Stimulated activated CD4-positive, alpha-beta T cell treated with anti-CD3 and anti-CD28 coated beads, Interleukin-2, amount 100 ng/mL, for 48 hours (primary cell): Measurements from ENCODE around the gene CRTC3.

Experiments
- DNase-seq, 2 donors: peaks; one replicate each; pipeline ENCODE4 v3.0.0-alpha.2; 2020

The CRTC3 gene

DNA sequence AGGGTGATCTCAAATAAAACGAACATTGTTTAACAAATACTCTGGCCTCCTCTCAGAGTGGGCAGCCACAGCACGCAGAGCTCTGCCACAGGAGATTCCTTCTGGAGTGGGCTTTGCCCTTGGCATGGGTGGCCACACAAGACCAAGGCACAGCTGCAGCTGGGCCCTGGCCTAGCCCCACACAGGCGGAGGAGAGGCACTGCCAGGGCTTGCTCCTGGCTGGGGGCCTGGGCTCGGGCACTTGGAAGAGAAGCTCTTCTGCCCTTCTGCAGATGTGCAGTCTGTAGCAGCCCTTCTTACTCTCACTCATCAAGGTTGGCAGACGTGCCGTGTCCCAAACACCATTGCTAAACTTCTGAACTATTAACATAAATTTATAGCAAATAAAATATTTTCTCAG lies 67.2 kb downstream of the CRTC3 start:
- no peak for DNase-seq

DNA sequence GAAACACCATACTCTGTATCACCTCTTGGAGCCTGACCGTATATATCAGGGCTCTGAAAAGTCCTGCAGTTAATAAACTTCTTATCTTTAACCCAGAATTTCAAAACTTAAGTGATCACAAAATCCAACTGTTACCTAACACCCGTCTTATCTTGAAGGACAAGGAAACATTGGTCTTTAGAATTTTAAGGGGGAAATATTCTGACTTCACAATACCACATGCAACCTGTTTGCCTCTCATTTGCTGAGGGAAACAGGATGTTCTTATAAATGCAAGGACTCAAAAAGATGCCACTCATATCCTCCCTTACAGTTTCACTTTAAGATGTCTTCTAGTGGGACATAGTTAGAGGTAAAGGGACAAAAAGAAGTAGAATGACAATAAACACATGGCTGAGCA lies 67.9 kb downstream of the CRTC3 start:
- no peak for DNase-seq

DNA sequence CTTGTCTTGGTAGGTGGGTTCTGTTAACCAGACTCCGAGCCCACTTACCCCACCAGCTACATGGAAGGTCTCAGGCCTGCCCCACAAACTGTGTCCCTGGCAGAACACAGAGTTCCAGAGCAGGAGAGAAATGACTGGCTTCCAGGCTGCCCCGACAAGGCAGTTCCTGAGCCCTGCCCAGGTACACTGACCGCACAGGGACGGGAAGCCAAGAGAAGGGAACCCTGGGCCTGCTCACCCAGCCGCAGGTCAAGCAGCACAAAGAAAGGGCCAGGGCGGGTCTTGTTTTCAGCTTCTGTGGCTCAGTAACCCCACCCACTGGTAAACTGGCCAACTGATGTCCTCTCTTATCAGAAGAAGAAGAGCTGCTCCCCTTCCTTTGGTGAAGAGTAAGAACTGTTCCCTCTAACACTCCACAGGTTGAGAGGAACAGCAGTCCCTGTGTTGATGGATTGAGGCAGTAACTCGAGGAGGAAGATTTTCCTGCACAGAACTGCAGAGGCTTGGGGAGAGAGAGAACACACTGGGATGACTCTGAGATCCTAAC lies 68.4 kb downstream of the CRTC3 start:
- DNase-seq, result no peak

DNA sequence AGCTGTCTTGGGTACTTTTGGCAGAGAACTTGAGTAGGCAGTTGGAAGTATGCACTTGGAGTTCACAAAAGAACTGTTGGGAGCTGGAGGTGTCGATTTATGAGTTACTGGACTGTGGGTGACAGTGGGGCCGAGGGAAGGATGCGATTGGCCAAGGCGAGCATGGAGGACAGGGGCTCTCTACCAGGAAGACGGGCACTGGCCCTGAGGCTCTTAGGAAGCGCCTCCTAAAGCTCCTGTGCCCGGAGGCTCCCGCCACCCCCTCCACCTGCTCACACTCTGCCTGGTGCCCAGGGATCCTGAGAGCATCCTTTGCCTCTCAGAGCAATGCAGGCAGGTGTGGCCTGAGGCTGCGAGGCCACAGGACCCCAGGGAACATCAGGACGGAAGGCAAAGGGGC lies 69.0 kb downstream of the CRTC3 start:
- DNase-seq, result no peak

DNA sequence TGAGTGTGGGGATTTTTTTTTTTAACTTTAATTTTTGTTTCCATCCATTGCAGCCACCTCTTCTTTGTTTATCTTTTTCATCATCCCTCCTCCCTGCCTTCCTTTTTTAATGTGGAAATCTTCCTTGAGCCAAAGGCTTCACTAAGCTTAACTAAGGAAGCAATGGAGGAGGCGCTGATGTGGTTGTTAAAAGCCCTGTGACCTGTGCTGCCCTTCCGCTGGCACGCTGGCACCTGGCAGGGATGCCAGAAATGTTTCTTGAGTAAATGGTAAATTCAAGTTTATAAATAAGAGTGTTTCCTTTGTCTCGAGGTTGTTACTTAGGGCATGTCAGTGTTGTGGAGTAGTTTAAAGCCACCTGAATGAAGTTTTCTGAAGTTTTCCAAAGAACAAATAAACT lies 69.4 kb downstream of the CRTC3 start:
- no peak for DNase-seq

DNA sequence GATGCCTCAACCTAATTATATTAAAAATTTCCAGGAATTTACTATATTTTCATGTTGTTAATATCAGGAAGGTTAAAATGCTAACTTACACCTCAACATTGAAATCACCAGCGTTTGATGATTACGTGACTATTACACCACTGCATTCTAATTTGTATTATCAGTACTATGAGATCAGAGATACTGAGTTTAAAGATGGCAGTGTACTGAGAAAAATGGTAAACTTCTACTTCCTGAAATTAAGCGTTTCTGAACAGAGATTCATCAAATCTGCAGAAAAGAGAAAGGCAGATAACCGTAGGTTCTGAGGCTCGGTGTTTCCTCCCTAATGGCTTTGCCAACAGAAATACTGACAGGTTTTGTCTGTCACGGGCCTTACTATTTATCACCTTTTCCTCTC lies 69.9 kb downstream of the CRTC3 start:
- DNase-seq, result no peak

DNA sequence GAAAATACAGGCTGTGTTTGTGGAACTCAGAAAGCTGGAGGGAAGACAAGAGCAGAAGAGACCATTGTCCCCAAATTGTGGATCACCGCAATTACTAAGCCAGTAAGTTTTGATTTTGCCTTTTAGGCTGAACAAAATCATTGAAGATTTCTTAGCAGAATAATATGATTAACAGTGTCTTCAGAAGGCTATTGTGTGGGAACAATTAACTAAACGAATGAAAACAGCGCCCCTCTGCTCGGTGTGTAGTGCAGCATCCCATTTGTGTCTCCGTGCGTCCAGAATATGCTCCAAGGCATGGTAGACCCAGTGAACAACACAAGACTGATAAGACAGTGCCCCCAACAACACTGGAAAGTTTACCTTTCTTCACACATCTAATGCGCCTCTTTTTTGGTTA lies 71.2 kb downstream of the CRTC3 start:
- no peak for DNase-seq

DNA sequence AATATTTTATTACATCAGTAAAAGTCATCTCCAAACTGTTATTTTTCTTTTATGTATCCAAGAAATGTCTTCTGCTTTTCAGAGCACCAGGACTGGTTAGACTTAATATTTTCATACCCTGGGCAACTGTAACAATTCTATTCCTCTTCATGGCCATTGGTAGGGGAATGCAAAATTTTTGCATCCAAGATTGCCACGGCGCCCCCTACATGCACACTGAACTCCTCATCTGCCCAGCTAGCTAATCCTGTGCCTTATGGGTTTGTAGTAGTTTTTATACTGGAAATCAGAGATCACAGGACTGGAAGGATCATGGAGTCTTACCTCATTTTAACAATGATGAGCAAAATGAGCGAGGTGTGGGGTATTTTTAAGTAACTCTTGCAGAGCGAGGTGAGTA lies 74.2 kb downstream of the CRTC3 start:
- peak; percentile 30 to 35 for DNase-seq

DNA sequence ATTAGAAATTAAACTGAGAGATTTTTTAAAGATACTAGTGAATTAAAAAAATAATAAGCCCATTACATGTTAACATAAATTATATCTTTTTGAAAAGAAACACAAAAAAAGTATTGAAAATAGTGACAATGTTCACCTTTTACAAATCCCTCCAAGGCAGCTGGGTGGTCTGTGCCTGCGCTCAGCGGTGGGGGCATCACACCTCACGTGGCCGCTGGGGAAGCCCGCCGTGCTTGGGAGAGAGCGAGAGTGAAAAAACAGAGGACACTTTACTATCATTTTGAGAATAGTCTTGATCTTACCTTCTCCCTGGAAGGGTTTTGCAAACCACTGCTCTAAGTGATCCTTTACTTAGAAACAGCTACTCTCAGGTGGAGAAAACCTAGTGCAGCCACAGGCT lies 76.9 kb downstream of the CRTC3 start:
- DNase-seq, result no peak

DNA sequence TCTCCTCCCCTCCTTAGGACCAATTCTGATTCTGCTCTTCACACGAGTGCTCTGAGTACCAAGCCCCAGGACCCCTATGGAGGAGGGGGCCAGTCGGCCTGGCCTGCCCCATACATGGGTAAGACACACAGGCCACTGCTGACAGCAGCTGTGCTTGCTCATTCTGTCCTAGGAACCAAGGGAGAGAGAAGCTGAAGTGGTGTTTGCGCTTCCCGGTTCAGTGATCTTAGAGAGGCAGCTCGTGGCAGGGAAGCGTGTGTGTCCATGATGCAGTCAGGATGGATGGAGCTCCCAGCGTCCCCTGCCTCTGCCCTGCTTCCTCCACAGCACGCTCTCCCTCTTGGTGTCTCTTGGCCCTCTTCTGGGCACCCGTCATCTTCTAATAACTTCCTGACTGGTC lies 77.6 kb downstream of the CRTC3 start:
- no peak for DNase-seq

DNA sequence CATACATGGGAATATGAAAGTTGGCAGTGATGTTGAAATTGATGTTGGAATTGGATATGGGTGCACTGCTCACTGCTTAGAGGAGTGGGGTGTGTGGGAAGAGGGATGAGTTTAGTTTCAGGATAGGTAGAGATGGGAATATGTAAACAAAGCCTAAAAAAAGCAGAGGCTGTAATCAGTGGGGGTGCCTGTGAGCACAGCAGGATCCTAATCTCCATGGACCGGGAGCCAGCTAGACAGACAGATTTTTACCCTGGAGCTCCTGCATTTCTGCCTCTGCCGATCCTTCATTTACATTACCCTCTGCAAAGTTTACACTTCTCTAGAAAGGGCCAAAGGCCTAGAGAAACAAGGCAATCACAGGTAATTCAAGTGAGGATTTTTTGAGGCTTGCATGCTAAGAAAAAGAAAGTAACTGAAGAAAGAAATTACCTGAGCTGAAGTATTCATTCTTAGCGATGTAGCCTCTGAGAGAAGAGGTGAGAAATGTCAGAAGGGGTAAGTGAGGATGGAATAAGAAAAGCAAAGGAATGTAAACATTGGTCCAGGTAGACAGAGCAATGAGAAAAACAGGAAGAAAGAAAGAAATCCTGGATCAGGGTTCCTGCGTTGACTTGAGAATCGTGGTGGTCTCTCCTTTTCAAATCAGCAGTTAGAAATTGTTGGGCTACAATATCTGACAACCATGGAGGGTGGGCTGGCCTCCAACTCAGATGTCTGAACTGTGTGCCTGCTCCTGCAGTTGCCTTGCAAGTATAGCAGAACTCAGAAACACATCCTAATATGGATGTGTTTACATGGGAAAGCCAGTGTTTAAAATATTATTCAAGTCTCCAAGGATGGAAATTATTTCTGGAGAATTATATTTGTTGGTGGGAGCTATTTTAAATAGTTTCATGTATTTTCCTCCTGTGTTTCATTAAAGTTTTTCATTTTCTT lies 79.8 kb downstream of the CRTC3 start:
- DNase-seq, result no peak

DNA sequence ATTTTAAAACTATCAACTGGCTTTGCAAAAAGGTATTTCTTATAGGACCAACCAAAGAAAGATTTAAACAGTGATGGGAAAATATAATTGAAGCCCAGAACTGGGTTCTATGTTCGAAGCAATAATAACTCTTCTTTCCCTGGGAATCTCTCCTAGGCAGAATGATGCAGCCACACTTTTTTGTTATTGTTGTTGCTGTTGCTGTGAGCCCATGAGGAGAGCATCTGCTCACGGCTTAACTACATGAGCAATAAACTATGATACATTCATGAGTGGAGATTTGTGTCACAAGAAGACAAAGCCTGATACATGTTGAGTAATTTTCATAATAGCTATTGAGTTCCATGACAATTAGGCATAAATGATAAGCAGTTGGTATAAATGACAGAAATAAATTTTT lies 80.5 kb downstream of the CRTC3 start:
- DNase-seq, result no peak

DNA sequence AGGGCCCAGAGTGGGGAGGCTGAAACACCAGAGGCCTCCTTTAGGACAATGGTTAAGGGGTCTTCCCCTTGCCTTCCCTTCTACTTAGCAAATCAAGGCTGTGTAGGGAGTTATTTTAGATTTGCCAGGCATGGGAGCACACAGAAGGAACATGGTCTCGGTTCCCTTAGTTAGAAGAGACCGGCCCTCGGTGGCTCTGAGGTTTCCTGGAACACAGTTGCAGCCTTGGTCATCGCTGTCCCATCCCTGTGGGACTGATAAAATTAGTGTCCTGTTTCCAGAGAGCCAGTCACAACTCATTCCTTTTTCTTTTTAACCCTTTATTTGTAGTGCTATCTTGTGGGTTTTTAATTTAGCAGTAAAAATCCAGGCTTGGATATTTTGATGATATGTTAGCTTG lies 81.4 kb downstream of the CRTC3 start:
- no peak for DNase-seq

DNA sequence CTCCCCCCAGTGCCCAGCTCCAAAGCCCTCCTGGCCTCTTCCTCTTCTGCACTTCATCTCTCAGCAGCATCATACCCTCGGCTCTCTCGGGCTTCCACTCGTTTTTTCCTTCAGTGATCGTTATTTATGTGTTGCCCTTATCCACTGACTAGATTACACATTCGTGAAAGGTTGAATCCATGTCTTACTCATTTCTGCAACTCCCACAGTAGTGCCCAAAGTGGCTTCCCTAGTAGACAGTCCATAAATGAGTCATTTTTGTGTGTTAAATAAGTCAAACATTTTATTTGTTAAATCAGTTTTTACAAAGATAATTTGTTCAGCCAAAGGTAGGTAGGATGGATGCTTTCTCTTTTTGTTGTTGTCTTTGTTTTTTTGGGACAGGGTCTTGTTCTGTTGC lies 87.4 kb downstream of the CRTC3 start:
- DNase-seq, result no peak

DNA sequence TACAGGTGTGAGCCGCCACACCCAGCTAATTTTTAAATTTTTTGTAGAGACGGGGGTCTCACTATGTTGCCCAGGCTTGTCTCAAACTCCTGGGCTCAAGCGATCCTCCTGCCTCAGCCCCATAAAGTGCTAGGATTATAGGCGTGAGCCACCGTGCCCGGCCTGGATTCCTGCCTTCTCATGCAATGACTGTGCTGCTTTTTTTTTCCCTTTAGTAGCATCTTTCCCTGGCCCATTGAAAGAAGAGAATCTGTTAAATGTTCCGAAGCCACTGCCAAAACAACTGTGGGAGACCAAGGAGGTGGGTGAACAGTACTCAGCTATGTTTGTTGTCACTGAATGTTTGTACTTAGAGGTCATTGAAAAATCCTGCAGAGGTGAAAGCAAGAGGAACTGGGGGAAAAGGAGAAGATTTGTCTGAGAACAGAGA lies 88.0 kb downstream of the CRTC3 start:
- DNase-seq, result no peak

DNA sequence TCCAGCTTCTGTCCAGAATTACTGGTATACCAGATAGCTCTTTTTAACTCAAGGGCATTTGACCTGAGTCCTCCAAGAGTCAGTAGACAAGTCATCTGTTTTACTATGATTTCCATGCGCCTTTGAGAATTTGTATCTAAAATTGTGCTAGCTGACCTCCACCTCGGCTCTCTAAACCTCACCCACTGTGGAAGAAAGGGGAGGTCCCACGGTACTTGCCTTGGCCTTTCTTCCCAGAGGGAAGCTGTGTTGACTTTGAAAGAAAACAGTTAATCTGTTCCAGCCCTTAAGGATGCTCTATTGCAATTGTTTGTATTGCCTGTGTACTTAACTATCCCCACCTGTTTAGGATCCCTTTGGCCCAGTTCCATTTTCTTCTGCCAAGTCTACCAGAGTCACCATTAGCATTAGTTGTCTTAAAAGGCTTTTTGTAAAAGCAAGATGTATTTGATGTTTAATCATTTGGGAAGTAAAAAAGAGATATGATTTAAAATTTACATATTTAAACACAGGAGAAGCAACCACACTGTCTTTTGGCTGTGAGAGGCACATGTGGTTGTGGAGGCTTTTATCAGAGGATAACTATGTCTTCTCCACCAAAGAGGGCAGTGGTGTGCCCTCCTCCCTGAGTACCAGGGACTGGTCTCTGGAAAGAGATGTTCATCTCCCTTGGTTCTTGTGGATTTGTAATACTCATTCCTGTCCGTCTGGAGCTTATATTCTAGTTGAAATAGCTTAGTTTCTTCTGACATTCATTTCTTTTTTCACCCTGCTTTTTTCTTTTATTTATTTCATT lies 88.8 kb downstream of the CRTC3 start:
- no peak for DNase-seq

DNA sequence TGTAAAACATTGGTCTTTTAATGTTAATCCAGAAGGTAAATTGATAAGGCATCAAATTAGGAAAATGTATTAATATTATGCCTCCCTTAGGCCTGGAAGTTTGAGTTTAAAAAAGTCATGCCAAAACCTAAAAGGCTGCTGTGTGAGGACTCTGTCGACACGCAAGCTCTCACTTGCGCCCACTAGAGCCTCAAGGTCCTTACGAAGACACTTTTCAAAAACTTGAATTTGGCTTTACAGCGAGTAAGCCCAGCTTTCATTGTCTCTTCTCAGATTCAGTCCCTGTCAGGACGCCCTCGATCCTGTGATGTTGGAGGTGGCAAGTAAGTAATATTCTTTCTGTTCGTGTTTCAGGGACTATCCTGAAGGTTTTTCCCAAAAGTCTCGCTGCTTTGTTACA lies 89.7 kb downstream of the CRTC3 start:
- DNase-seq, result no peak

DNA sequence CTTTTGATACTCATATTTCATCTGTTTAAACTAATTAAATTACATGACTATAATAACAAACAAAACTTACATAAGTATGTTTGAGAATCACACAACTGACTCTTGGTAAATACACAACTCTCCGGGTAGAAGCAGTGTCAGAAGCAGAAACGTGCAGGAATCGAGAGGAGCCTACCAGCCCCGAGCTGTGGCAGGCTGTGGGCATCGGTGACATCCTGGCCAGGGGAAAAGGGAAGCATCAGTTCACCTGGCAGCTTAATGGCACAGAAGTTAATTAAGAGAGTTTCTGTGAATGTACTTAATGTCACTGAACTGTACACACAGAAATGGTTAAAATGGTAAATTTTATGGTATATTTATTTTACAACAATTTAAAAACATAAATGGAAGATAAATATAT lies 90.2 kb downstream of the CRTC3 start:
- no peak for DNase-seq

DNA sequence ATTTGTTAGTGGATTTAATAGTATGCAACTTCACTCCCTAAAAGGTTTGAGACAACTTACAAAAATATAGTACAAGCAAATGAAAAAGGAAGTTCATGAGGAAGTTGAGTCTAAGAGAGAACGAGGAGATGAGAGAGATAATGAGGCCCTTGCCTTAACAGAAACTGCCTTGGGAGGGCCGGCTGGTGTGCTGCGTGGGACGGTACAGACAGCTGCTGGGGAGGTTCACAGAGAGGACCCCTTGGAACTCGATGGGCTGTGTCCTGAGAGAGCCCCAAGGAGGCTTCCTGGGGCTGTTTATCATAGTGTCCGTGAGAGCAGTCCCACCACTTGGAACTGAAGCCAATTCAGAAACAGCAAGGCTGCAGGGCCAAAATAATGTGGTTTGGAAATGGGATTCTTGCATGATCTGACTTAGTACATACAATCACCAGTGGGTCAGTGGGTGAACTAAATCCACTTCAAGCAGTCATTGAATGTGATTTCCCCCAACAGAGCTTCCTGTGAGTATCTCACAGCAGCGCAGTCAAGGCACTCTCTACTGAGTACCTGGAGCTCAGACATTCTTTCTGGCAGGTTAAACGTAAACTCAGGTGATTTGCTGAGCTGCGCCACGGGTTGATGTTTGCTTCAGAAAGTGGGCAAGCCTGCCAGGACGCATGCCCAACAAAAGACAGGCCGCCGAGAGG lies 90.8 kb downstream of the CRTC3 start:
- no peak for DNase-seq

DNA sequence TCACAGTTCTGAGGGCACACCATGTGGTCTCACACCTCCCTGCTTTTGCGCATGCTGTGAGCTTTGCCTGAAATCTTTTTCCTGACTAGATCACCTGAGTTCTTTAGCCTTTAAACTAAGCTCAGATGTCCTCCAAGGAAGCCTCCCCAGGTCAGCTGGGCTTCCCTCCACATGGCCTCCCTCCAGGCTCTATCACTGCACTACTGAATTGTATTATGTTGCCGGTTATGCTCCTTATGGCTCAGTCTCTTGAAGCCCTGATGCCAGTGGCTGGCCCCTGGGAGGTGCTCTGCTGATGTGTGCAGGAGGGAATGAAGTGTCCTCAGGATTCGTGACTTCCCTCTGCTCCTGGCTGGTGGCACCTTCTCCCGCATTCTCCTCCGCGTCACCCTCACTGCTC lies 94.1 kb downstream of the CRTC3 start:
- no peak for DNase-seq

DNA sequence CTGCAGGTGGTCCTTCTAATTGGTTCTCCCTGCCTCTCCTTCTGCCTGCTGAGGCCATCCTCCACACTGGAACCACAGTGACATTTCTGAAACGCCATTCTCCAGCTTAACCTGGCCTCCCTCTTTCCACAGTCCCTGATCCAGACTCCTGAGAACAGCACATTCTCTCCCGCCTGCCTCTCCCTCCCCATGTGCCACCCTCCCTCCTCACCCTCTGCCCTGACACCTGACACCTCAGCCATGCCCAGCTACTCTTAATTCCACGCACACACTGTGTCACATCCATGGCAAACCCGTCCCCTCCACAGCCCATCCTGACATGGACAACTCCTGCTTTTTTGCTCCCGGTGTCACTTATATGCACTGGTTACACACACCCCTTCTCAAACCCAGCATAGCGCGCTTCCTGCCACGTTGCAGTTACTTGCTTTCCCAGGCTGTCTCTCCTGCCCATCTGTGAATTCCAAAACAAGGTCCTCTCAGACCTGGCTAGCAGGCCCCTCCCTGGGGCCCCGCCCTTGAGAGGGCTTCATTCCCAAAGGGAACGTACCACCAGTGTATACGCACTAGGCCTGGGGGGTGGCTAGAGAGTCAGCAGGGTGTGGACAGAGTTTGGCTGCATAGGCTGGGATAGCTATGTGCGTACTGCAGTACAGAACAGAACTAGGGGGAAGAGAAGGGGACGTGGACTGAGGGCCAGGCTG lies 94.7 kb downstream of the CRTC3 start:
- DNase-seq, result no peak

DNA sequence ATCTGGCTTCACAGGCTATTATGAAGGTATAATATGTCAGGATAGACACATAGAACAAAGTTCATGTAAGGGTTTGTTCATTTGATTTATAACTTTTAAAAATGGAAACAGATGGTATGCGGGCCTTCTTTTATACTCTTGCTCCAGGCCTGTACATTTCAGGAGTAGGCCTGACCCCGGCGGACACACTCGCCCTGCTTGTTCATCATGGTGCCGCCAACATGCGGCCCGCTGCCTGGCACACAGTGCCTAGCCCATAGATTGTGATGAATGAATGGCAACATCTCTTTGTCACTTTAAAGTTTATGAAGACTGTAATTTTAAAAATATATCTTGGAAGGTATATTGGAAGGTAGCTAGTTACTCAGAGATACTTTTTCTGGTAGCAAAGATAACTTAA lies 95.3 kb downstream of the CRTC3 start:
- DNase-seq, result no peak

DNA sequence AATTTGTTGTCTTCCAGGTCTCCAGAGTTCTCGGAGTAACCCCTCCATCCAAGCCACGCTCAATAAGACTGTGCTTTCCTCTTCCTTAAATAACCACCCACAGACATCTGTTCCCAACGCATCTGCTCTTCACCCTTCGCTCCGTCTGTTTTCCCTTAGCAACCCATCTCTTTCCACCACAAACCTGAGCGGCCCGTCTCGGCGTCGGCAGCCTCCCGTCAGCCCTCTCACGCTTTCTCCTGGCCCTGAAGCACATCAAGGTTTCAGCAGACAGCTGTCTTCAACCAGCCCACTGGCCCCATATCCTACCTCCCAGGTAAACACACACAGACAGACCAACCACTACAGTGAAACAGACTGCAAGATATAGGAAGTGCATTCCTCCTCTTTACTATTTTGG lies 99.5 kb downstream of the CRTC3 start:
- no peak for DNase-seq
